Body of pancreas (tissue), 4 donors: ENCODE measurements around the gene KIF13A.

Experiments used
- POLR2A ChIP-seq, 3 donors: fragments of 450-650 bp; IDR thresholded peaks; one replicate each; pipeline ENCODE4 v1.6.1; 2016; ENCODE audit warnings: antibody characterized with exemption in 3 of 3, mild to moderate bottlenecking in 2 of 3
- TF ChIP-seq, protein P1 (sequence below), 7 experiments: fragments of 450-650 bp in 4 of 7; fragments of 200-600 bp in 3 of 7; sonication (generic) in 3 of 7; IDR thresholded peaks; one replicate each; pipeline ENCODE4 v1.5.1; 2016 to 2019; ENCODE audit warnings: antibody characterized with exemption in 7 of 7

DNA sequence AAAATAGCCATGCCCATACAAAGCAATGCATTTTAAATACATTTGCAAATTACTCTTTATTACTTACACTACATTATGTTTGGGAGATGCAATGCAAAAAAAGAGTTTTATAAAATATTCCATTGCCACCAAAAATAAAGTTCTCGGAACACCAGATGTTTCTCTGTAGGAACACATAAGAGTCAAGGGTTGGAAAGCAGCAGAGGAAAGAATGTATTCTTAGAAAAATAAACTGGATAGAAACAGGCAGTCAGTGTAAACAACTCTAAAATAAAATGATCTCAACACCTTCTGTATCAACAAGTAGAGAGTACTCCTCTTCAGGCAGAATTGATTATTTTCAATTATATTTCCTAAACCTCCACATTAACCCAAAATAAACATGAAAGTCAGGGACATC is 28.1 kb downstream of the KIF13A start:
- TF ChIP-seq, protein P1, sequence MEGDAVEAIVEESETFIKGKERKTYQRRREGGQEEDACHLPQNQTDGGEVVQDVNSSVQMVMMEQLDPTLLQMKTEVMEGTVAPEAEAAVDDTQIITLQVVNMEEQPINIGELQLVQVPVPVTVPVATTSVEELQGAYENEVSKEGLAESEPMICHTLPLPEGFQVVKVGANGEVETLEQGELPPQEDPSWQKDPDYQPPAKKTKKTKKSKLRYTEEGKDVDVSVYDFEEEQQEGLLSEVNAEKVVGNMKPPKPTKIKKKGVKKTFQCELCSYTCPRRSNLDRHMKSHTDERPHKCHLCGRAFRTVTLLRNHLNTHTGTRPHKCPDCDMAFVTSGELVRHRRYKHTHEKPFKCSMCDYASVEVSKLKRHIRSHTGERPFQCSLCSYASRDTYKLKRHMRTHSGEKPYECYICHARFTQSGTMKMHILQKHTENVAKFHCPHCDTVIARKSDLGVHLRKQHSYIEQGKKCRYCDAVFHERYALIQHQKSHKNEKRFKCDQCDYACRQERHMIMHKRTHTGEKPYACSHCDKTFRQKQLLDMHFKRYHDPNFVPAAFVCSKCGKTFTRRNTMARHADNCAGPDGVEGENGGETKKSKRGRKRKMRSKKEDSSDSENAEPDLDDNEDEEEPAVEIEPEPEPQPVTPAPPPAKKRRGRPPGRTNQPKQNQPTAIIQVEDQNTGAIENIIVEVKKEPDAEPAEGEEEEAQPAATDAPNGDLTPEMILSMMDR (IDR thresholded peaks at IDR 0.05) = no peak
- TF ChIP-seq POLR2A (IDR thresholded peaks at IDR 0.05) = no peak
